Measurements from ENCODE around the gene RNF157. TPM values are rescaled to one million over a fixed set of nuclear protein-coding genes. Genes with fewer than 3 reads are reported as not detected.

RNF157 gene
- total RNA-seq, 2 experiments from 2014 or later = 38.1 to 45.3 TPM

GRCh38 chr17:76275382-76276068, 35.2 kb upstream of the RNF157 start:
- Mint-ChIP-seq H3K4me1 (ENCODE audit: low read depth) (peaks cover 60% of the 10 kb centered on the region), H3K4me3 (no peak overlapping the region), H3K9me3 (no peaks in the 10 kb centered on the region), H3K36me3 (ENCODE audit: low read depth) (peaks cover 12% of the 10 kb centered on the region), H3K27me3 (ENCODE audit: low read depth) (no peaks in the 10 kb centered on the region), H3K27ac (no peak overlapping the region)
- CTCF ChIA-PET = interaction anchor here (0.7 to 2.1 kb wide), 7 partner anchors 9 to 261 kb away, joined by 3 to 7 read pairs (median 5); no protein-coding TSS in a partner anchor
- intact Hi-C loops (cut with micrococcal nuclease) = no loop called here
- no peak for DNase-seq

GRCh38 chr17:76274112-76274956, 34.0 kb upstream of the RNF157 start:
- H3K27me3 Mint-ChIP-seq (ENCODE audit: low read depth) = no peaks in the 10 kb centered on the region
- H3K36me3 Mint-ChIP-seq (ENCODE audit: low read depth) = peaks cover 20% of the 10 kb centered on the region
- H3K9me3 Mint-ChIP-seq = no peaks in the 10 kb centered on the region
- CTCF ChIA-PET = interaction anchor here (0.5 to 2.1 kb wide), 14 partner anchors 10 to 266 kb away, joined by 3 to 7 read pairs (median 3); no protein-coding TSS in a partner anchor
- no peak for DNase-seq
- H3K4me1 Mint-ChIP-seq (ENCODE audit: low read depth) = peaks cover 69% of the 10 kb centered on the region
- no peak overlapping the region for H3K4me3 Mint-ChIP-seq
- intact Hi-C loops (cut with micrococcal nuclease) = no loop called here
- H3K27ac Mint-ChIP-seq = peak overlapping the region; percentile 91

DNA sequence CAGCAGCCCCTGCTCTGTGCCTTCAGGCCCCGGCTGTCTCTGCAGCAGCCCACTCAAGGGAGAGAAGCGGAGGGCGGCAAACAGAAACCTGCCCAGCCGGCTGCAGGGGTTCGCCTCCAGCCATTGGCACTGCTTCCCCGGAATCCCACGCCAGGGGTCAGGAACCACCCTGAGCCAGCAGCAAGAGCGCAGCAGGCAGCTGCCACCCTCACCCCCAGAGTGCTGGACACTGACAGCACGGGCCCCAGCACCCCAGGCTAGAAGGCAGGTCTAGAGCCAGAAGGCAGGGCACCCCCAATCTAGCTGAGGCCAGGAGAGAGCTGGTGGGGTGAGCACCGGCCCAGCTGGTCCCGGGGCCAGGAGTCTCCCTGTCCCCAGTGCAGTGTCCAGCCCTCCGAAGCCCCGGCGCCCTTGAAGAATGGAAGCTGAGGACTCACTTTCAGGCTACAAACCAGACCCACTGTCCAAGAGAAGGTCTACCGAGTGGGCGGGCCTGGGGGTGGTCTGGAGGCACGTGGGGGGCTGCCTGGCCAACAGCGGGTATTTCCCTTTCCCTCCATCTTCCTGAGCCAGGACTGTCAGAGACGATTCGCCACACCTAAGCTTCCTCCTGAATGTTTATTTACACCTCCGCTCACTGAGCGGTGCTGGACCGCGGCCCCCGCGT, 33.3 kb upstream of the RNF157 start:
- peak overlapping the region; percentile 79 for H3K4me3 Mint-ChIP-seq
- intact Hi-C loops (cut with micrococcal nuclease) = loop anchor here (2.0 kb wide), 2 partner anchors 133 to 203 kb away; partner anchors contain the start of gene FOXJ1
- H3K4me1 Mint-ChIP-seq (ENCODE audit: low read depth) = peaks cover 74% of the 10 kb centered on the region

DNA sequence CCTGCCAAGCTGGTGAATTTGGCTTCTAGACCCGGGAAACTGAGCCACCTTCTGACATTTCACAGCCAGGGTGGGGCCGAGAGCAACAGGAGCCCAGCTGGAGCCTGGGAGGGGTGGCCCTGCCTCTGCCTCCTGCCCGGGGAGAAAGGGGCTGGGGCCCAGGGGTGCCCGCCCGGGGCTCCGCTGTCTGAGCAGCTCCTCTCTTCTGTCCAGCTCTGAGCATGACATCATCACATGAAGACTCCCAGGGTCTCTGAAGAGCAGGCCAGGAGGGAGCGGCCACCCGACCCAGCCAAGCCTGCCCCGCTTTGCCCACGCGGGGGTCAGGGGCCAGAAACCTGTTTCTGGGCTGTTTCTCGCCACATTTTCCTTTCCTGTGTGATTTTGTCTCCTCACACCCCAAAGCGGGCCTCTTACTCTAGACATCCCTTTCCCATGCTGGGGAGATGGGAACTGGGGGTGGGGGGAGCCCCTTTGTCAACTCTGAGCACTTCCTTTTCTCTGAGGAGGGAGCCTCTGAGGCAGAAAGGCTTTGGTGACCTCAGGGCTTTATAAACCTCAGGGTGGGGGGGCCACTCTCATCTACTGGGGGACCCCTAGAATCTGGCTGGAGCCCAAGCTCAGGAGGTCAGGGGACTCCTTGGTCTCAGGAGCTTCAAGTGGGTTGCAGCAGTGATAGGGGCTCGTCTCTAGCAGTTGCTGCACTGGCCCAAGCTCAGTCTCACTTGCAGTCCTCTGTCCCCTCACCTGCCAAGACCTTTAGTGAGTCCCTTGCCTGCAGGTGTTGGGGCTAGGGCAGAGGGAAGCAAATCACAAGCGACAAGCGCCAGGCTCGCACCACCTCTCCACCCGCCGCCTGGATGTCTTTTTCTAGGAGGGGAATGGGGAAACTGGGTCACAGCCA, 32.5 kb upstream of the RNF157 start:
- intact Hi-C loops (cut with micrococcal nuclease) = loop anchor here (1.0 to 2.0 kb wide), 6 partner anchors 8 to 202 kb away; partner anchors contain the start of gene FOXJ1
- Mint-ChIP-seq H3K4me1 (ENCODE audit: low read depth) (peaks cover 73% of the 10 kb centered on the region), H3K27me3 (ENCODE audit: low read depth) (no peaks in the 10 kb centered on the region), H3K9me3 (no peaks in the 10 kb centered on the region), H3K4me3 (peak overlapping the region; percentile 79), H3K36me3 (ENCODE audit: low read depth) (peaks cover 36% of the 10 kb centered on the region), H3K27ac (peak overlapping the region; percentile 91)
- CTCF ChIA-PET = interaction anchor here (0.6 to 1.8 kb wide), 12 partner anchors 9 to 151 kb away, joined by 3 to 5 read pairs (median 3); no protein-coding TSS in a partner anchor
- peak; percentile 91 for DNase-seq

More for the DNA sequence above, 33.3 kb upstream of the RNF157 start:
- DNase-seq = peak; percentile 36
- Mint-ChIP-seq H3K27ac (peak overlapping the region; percentile 91), H3K27me3 (ENCODE audit: low read depth) (no peaks in the 10 kb centered on the region), H3K36me3 (ENCODE audit: low read depth) (peaks cover 28% of the 10 kb centered on the region), H3K9me3 (no peaks in the 10 kb centered on the region)
- CTCF ChIA-PET = interaction anchor here (0.8 to 1.9 kb wide), 10 partner anchors 10 to 265 kb away, joined by 3 to 7 read pairs (median 3); no protein-coding TSS in a partner anchor

- Mint-ChIP-seq H3K4me1 (ENCODE audit: low read depth) (peaks cover 67% of the 10 kb centered on the region), H3K9me3 (no peaks in the 10 kb centered on the region), H3K27me3 (ENCODE audit: low read depth) (no peaks in the 10 kb centered on the region), H3K4me3 (peak overlapping the region; percentile 79), H3K36me3 (ENCODE audit: low read depth) (peaks cover 44% of the 10 kb centered on the region), H3K27ac (peak overlapping the region; percentile 91)
- intact Hi-C loops (cut with micrococcal nuclease) = loop anchor here (1.0 to 2.0 kb wide), 6 partner anchors 8 to 201 kb away; partner anchors contain the start of gene FOXJ1
- DNase-seq = peak; percentile 97
- CTCF ChIA-PET = interaction anchor here (0.6 to 3.5 kb wide), 12 partner anchors 8 to 152 kb away, joined by 3 to 18 read pairs (median 3); no protein-coding TSS in a partner anchor
Observed at GRCh38 chr17:76271669-76272540, 31.6 kb upstream of the RNF157 start.

DNA sequence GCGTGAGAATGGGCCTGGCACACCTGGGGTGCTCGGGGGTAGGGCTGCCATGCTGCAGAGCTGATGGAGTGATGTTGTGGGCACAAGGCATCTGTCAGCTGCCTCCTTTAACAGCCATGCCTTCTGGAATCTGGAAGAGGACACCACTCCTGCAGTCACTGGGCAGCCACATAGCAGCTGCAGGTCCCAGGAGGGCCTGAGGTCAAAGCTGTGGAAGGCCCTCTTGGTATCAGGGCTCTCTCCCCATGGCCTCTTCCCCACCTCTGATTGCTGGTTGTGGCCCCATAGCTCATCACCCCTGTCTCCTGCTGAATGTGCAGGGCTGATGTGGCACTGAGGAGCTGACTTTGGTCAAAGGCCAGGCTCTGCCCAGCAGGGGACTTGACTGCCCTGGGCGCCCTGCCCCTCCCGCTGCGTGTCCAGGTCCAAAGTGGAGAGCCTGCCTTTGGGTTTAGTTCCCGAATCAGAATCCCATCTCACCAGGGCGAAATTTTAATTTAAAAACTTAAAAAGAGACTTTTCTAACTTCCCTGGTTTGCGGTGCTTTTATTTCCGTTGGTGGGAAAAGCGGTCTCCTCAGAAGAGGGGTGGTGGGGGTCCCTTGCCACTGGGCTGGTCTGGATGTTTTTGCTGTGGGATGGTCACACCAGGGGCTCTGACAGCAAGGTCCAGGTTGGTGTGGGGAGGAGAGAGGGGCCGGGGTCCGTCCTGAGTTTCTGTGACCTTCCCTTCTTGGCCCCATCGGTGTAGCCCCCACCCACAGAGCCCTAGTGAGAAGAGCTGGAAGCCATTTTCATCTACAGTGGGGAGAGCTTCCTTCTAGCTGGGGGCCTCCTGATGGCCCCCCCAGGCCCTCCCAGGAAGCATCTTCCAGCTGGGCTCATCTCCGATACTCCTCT, 30.7 kb upstream of the RNF157 start:
- Mint-ChIP-seq H3K4me3 (peak overlapping the region; percentile 79), H3K4me1 (ENCODE audit: low read depth) (peaks cover 61% of the 10 kb centered on the region), H3K9me3 (no peaks in the 10 kb centered on the region), H3K27me3 (ENCODE audit: low read depth) (no peaks in the 10 kb centered on the region), H3K27ac (peak overlapping the region; percentile 91), H3K36me3 (ENCODE audit: low read depth) (peaks cover 52% of the 10 kb centered on the region)
- CTCF ChIA-PET = interaction anchor here (0.8 to 3.5 kb wide), 8 partner anchors 9 to 152 kb away, joined by 3 to 18 read pairs (median 3); no protein-coding TSS in a partner anchor
- peak; percentile 67 for DNase-seq
- intact Hi-C loops (cut with micrococcal nuclease) = no loop called here

GRCh38 chr17:76270127-76270592, 29.9 kb upstream of the RNF157 start:
- peak; percentile 45 for DNase-seq
- H3K4me1 Mint-ChIP-seq (ENCODE audit: low read depth) = peaks cover 54% of the 10 kb centered on the region
- H3K27ac Mint-ChIP-seq = peak overlapping the region; percentile 100
- no peaks in the 10 kb centered on the region for H3K9me3 Mint-ChIP-seq
- H3K36me3 Mint-ChIP-seq (ENCODE audit: low read depth) = peaks cover 54% of the 10 kb centered on the region
- H3K27me3 Mint-ChIP-seq (ENCODE audit: low read depth) = no peaks in the 10 kb centered on the region
- CTCF ChIA-PET = interaction anchor here (0.8 to 3.5 kb wide), 4 partner anchors 10 to 89 kb away, joined by 3 to 18 read pairs (median 10); no protein-coding TSS in a partner anchor
- H3K4me3 Mint-ChIP-seq = peak overlapping the region; percentile 88
- intact Hi-C loops (cut with micrococcal nuclease) = no loop called here

DNA sequence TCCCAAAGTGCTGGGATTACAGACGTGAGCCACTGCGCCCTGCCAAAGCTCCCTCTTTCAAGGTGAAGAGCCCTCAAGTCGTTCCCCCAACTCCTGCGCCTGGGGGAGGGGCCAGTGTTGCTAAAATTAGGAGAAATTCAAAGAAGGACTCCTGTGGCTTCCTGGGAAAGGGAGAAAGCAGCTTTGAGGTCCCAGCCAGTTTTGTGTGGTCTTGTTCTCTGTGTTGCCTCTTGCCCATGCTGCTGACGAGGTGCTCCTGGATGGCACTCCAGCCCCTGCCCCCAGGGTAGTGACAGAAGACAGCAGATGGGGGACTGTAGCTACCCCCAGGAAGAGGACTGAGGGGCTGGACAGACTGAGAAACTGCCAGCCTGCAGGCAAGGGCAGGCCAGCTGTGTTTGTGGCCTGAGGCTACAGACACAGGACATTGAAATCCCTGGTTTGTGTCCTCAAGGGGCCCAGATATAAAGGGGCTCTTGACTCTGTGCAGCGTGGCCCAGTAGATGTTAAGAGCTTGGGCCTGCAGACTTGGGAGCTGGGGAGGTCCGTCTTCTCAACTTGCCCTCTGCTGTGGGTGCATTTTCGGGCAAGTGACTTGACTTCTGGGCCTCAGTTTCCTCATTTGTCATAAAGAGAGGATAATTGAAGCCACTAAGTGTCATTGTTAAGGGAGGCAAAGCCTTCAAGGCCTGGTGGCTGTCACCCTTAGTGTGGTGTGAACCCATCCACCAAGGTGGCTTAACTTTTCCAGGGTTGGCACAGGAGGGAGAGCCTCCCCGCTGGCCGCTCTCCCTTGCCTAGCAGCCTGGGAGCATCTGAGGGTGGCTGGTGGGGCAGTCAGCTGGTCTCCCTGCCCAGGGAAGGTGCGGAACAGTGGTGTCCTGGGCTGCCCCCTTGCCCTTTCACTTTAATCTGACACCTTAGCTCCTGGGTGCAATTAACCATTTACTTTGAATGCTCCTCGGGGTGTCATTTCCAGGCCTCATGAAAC, 29.0 kb upstream of the RNF157 start:
- intact Hi-C loops (cut with micrococcal nuclease) = loop anchor here (1.0 to 10.0 kb wide), 5 partner anchors 78 to 1234 kb away; partner anchors contain the start of genes MFSD11 and SRSF2
- peak; percentile 41 for DNase-seq
- H3K27me3 Mint-ChIP-seq (ENCODE audit: low read depth) = no peaks in the 10 kb centered on the region
- H3K4me1 Mint-ChIP-seq (ENCODE audit: low read depth) = peaks cover 51% of the 10 kb centered on the region
- H3K27ac Mint-ChIP-seq = peak overlapping the region; percentile 100
- CTCF ChIA-PET = interaction anchor here (0.5 to 3.5 kb wide), 8 partner anchors 10 to 90 kb away, joined by 3 to 18 read pairs (median 4); no protein-coding TSS in a partner anchor
- peaks cover 54% of the 10 kb centered on the region for H3K36me3 Mint-ChIP-seq (ENCODE audit: low read depth)
- no peaks in the 10 kb centered on the region for H3K9me3 Mint-ChIP-seq
- peak overlapping the region; percentile 88 for H3K4me3 Mint-ChIP-seq
